ENCODE results near the gene SLC13A3. TPM values are rescaled to one million over a fixed set of nuclear protein-coding genes. Genes with fewer than 3 reads are reported as not detected.

Gene SLC13A3
- total RNA-seq, 4 donors from 2014 or later, result 0.34 to 1.5 (median 1.0) TPM

DNA sequence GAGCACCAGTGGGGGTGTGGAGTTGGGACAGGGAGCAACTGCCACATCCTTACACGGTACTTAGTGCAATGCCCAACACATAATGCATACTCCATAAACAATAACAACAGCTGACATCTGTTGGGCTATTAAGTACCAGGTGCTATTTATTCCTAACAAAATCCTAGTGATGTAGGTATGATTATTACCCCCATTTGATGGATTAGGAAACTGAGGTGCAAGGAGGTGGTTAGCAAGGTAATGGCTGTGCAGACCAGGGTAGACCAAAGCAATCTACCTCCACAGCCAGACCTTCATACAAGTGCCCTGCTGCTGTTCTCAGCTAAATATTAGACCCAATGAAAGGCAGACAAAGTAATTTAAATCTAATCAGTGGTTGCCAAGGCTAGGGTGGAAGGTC lies 36.8 kb downstream of the SLC13A3 start:
- peaks cover 0 to 5% (median 0%) of the 10 kb centered on the region in 3 donors for H3K4me1 ChIP-seq
- H3K9me3 ChIP-seq, result no peaks in the 10 kb centered on the region
- H3K27ac ChIP-seq, result no peak overlapping the region
- WGBS, 2 donors, result 71 to 81% methylated on average over 1 of the region's 1 CpG
- DNase-seq, result no peak
- intact Hi-C loops (cut with DNase I), result no loop called here
- no peaks in the 10 kb centered on the region for H3K36me3 ChIP-seq
- no peaks in the 10 kb centered on the region for H3K27me3 ChIP-seq
- TF ChIP-seq, protein P1, sequence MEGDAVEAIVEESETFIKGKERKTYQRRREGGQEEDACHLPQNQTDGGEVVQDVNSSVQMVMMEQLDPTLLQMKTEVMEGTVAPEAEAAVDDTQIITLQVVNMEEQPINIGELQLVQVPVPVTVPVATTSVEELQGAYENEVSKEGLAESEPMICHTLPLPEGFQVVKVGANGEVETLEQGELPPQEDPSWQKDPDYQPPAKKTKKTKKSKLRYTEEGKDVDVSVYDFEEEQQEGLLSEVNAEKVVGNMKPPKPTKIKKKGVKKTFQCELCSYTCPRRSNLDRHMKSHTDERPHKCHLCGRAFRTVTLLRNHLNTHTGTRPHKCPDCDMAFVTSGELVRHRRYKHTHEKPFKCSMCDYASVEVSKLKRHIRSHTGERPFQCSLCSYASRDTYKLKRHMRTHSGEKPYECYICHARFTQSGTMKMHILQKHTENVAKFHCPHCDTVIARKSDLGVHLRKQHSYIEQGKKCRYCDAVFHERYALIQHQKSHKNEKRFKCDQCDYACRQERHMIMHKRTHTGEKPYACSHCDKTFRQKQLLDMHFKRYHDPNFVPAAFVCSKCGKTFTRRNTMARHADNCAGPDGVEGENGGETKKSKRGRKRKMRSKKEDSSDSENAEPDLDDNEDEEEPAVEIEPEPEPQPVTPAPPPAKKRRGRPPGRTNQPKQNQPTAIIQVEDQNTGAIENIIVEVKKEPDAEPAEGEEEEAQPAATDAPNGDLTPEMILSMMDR (IDR thresholded peaks at IDR 0.05), result no peak
- TF ChIP-seq POLR2A (IDR thresholded peaks at IDR 0.05), result no peak
- H3K4me3 ChIP-seq, result no peak overlapping the region

DNA sequence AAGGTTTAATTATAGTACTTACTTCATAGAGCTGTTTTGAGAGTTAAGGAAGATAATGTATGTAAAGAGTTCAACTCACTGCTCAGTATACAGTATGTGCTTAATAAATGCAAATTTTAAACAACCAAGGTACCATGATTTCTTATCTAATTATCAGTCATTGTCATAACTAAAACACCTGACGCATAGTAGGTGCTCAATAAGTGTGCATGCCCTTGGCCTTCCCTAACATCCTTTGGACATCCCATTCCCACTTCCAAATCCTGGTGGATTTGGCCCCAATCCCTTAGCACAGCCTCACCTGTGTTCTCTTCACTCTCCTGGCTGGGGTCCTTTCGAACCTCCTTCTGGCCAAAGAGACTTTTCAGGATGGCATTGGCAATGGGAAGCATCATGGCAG lies 41.1 kb downstream of the SLC13A3 start:
- TF ChIP-seq POLR2A (IDR thresholded peaks at IDR 0.05), result no peak
- TF ChIP-seq, protein P1 (IDR thresholded peaks at IDR 0.05), result no peak
- Histone ChIP-seq H3K4me3 (no peak overlapping the region), H3K36me3 (no peaks in the 10 kb centered on the region), H3K4me1 (peaks cover 0 to 5% (median 0%) of the 10 kb centered on the region in 3 donors), H3K27me3 (no peaks in the 10 kb centered on the region), H3K27ac (no peak overlapping the region), H3K9me3 (no peaks in the 10 kb centered on the region)
- no peak for DNase-seq
- intact Hi-C loops (cut with DNase I), result no loop called here
- WGBS, 2 donors, result 95 to 100% methylated on average over 1 to 2 of the region's 2 CpGs

DNA sequence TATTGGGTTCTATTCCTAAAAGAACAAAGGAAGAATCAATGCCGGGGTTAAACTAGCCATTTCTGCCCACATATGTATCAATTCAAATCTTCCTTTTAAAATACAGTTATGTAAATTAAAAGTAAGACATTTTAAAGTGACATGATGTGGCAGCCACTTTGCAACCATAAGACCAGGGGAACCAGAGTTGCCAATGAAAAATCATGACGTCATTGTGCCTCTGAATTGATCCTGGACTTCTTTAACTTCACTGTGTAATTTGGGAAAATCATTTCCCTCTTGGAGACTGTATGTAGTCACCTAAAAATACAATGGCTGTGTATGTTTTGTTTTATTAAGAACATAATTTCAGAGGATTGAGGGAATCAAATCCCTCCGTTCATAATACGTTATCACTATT lies 42.2 kb downstream of the SLC13A3 start:
- Histone ChIP-seq H3K27me3 (no peaks in the 10 kb centered on the region), H3K9me3 (no peaks in the 10 kb centered on the region), H3K4me1 (peaks cover 0 to 5% (median 0%) of the 10 kb centered on the region in 3 donors), H3K4me3 (no peak overlapping the region), H3K27ac (no peak overlapping the region), H3K36me3 (no peaks in the 10 kb centered on the region)
- no peak for DNase-seq
- WGBS, 2 donors, result 92 to 93% methylated on average over 4 of the region's 4 CpGs
- intact Hi-C loops (cut with DNase I), result no loop called here
- no peak for TF ChIP-seq POLR2A (IDR thresholded peaks at IDR 0.05)
- TF ChIP-seq, protein P1 (IDR thresholded peaks at IDR 0.05), result no peak

DNA sequence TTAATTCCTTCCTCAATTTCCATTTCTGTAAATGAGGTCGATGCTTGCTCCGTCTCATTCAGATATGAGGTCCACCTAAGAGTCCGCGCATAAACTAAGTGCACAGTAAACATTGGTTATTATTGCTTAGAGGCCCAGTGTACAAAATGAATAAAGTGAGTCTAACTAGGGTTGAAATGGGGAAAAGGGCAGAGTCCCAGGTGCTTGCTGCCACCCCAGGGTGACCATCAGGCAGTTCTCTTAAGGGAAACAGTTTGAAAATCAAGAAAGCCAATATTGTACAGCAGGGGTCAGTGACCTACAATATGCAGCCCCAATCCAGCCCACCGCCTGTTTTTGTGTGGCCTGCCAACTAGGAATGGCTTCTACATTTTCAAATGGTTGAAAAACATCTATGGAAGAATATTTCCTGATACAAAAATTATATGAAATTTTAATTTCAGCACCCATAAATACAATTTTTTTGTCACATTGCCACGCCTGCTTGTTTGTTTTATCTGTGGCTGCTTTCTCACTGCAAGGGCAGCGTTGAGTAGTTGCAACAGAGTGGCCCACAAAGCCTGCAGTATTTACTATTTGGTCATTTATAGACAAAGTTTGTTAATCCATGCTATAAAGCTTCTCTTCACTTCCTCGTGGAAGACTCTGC lies 43.3 kb downstream of the SLC13A3 start:
- intact Hi-C loops (cut with DNase I), result no loop called here
- no peaks in the 10 kb centered on the region for H3K27me3 ChIP-seq
- H3K27ac ChIP-seq, result no peak overlapping the region
- H3K4me1 ChIP-seq, result no peaks in the 10 kb centered on the region
- no peak for DNase-seq
- TF ChIP-seq POLR2A (IDR thresholded peaks at IDR 0.05), result no peak
- TF ChIP-seq, protein P1 (IDR thresholded peaks at IDR 0.05), result no peak
- 87% methylated on average over 8 of the region's 8 CpGs for WGBS, 2 donors
- no peaks in the 10 kb centered on the region for H3K36me3 ChIP-seq
- H3K9me3 ChIP-seq, result no peaks in the 10 kb centered on the region
- no peak overlapping the region for H3K4me3 ChIP-seq

DNA sequence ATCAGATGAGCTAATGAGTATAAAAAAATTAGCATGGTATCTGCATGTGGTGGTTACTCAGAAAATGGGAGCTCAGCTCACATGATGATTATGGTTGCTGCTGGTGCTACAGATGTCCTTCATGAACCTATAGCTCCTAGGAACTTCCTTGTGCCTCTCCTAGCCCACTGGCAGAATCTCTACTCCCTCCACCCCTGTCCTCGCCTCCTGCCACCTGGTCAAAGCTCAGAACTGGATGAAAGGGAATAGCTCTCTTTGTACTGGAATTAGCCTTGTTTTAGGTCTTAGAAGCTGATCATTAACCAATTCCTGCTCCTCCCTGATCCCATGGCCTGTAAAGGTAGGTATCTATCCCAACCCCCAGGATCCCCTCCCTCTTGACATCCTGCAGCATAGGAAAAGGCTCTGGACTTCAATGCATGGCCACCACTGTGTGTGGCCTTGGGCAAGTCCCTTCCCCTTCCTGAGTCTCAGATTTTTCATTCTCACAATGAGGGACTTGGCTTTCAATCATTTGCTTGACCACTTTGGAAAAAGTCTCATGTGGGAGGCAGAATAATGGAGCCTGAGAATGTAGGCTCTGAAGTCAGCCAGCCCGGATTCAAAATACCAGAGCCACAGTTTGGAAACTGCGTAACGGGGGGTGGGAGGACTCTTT lies 43.9 kb downstream of the SLC13A3 start:
- TF ChIP-seq, protein P1 (IDR thresholded peaks at IDR 0.05), result no peak
- no peak for TF ChIP-seq POLR2A (IDR thresholded peaks at IDR 0.05)
- H3K4me1 ChIP-seq, result no peaks in the 10 kb centered on the region
- H3K4me3 ChIP-seq, result no peak overlapping the region
- H3K27me3 ChIP-seq, result no peaks in the 10 kb centered on the region
- no peaks in the 10 kb centered on the region for H3K36me3 ChIP-seq
- no peak for DNase-seq
- H3K9me3 ChIP-seq, result no peaks in the 10 kb centered on the region
- intact Hi-C loops (cut with DNase I), result no loop called here
- no peak overlapping the region for H3K27ac ChIP-seq
- 88 to 92% methylated on average over 4 of the region's 4 CpGs for WGBS, 2 donors
